Panc1 (cell line): ENCODE measurements around the gene ALPL. TPM values are rescaled to one million over a fixed set of nuclear protein-coding genes. Genes with fewer than 3 reads are reported as not detected.

ENCODE experiments used
- ATAC-seq: fragments of 200-7000 bp; cut with Tn5 transposase; 2 replicates; pipeline ENCODE4 v1.9.1; 2020; ENCODE audit warnings: mild to moderate bottlenecking, moderate library complexity
- BruUV-seq: library from RNA; stranded (reverse); fragments of 400-500 nt; replicated peaks from 2 replicates; lab custom pipeline; 2021; lab: Mats Ljungman, UMichigan
- CTCF ChIA-PET: fragments of 300-600 bp; sonication (Branson Sonifier 250); formaldehyde crosslinking; loops from one replicate; lab custom pipeline; 2022; ENCODE audit warnings: antibody characterized with exemption; lab: Charles Lee
- POLR2A ChIA-PET: fragments of 300-600 bp; sonication (Branson Sonifier 250); formaldehyde crosslinking; loops from one replicate; lab custom pipeline; 2022; ENCODE audit warnings: antibody characterized with exemption; lab: Charles Lee
- DNase-seq: peaks from one replicate; pipeline ENCODE4 v3.0.0-alpha.2; 2010; ENCODE audit warnings: low read depth, low spot score
- H3K27ac ChIP-seq: 2 replicates; pipeline ENCODE4 v1.5.1; 2011; ENCODE audit warnings: mild to moderate bottlenecking, low read length, inconsistent platforms
- H3K27me3 ChIP-seq: fragments of 200-500 bp; sonication (Bioruptor generic); 2 replicates; pipeline ENCODE4 v1.6.0; 2014; ENCODE audit warnings: low read length, inconsistent platforms; ENCODE audit not compliant: control insufficient read depth, insufficient read depth
- H3K36me3 ChIP-seq: fragments of 200-500 bp; sonication (Bioruptor generic); 2 replicates; pipeline ENCODE4 v1.5.1; 2014; ENCODE audit warnings: inconsistent platforms, mild to moderate bottlenecking, low read length, moderate library complexity; ENCODE audit not compliant: control insufficient read depth, insufficient read depth
- H3K4me1 ChIP-seq: 2 replicates; pipeline ENCODE4 v1.5.1; 2011; ENCODE audit warnings: inconsistent platforms, mild to moderate bottlenecking, low read length, moderate library complexity; ENCODE audit not compliant: control insufficient read depth, insufficient read depth
- H3K4me3 ChIP-seq, 2 experiments: 2 replicates each; pipeline ENCODE4 v1.5.1; 2011 to 2012; ENCODE audit warnings: low read depth in 2 of 2, low read length in 2 of 2, mild to moderate bottlenecking in 2 of 2, inconsistent platforms in 1 of 2, moderate library complexity in 1 of 2
- H3K9me3 ChIP-seq: fragments of 200-500 bp; sonication (Bioruptor generic); 2 replicates; pipeline ENCODE4 v1.5.1; 2014; ENCODE audit warnings: low read depth, mild to moderate bottlenecking, inconsistent platforms, low read length, moderate library complexity; ENCODE audit not compliant: control insufficient read depth, insufficient read depth
- CTCF ChIP-seq: fragments of 450-650 bp; IDR thresholded peaks from 2 replicates; pipeline ENCODE4 v1.5.1; 2017; ENCODE audit warnings: mild to moderate bottlenecking
- POLR2AphosphoS5 ChIP-seq: IDR thresholded peaks from 2 replicates; pipeline ENCODE4 v1.6.1; 2012; ENCODE audit warnings: mild to moderate bottlenecking, low read depth, low read length, moderate library complexity
- REST ChIP-seq, 2 experiments: IDR thresholded peaks; 2 replicates each; pipeline ENCODE4 v1.6.1; 2011 to 2012; ENCODE audit warnings: low read depth in 2 of 2, control low read depth in 1 of 2, low read length in 1 of 2, mild to moderate bottlenecking in 1 of 2, moderate library complexity in 1 of 2; ENCODE audit not compliant: insufficient read depth in 1 of 2
- SIN3A ChIP-seq: IDR thresholded peaks from 2 replicates; pipeline ENCODE4 v1.6.1; 2012; ENCODE audit warnings: low read depth, mild to moderate bottlenecking, low read length, moderate library complexity, borderline replicate concordance; ENCODE audit not compliant: insufficient read depth
- TCF7L2 ChIP-seq: IDR thresholded peaks from 2 replicates; pipeline ENCODE4 v1.6.1; 2011; ENCODE audit warnings: mild to moderate bottlenecking, low read depth, low read length, inconsistent platforms
- in situ Hi-C: cut with HindIII; loops from 2 replicates; pipeline ENCODE4 v1.10.0; 2016; ENCODE audit warnings: low sequenced_read_pairs, low pct_unique_long_range_greater_than_20kb
- intact Hi-C: fragments of 100-400 bp; cut with micrococcal nuclease; formaldehyde crosslinking; loops from one replicate; pipeline ENCODE4 v1.10.0; 2022; ENCODE audit not compliant: unreplicated experiment
- total RNA-seq: library from RNA; stranded (reverse); gene quantifications from one replicate; pipeline ENCODE4 v1.2.1, GENCODE V29; 2021; ENCODE audit not compliant: unreplicated experiment

ALPL gene
- total RNA-seq, 1 experiment from 2014 or later = 0.82 TPM

- no peak for DNase-seq
These were observed 85.3 kb downstream of the ALPL start for GRCh38 chr1:21594501-21594900.

More at GRCh38 chr1:21594501-21594900, 85.3 kb downstream of the ALPL start:
- no TSS peak for BruUV-seq
- intact Hi-C loops (loop anchor here (10.0 kb wide), 1 partner anchor 60 kb away; no protein-coding TSS in a partner anchor), in situ Hi-C loops (no loop called here)
- 0 out of 2 replicates have a peak, but pooled peaks have one; percentile 36 for ATAC-seq
- CTCF ChIA-PET = interaction anchor here (0.6 to 1.1 kb wide), 3 partner anchors 340 to 403 kb away, joined by 3 to 5 read pairs (median 4); no protein-coding TSS in a partner anchor
- Histone ChIP-seq H3K27me3 (no peaks in the 10 kb centered on the region), H3K36me3 (no peaks in the 10 kb centered on the region), H3K4me1 (no peaks in the 10 kb centered on the region; the same call in 1 of the 2 replicates), H3K27ac (no peak overlapping the region), H3K9me3 (no peaks in the 10 kb centered on the region), H3K4me3 (no peak overlapping the region)
- TF ChIP-seq CTCF (no peak), SIN3A (no peak), TCF7L2 (no peak), REST (IDR thresholded peaks at IDR 0.05; ENCODE audit: insufficient read depth in 1 of 2, low read depth in 2 of 2, low read length in 1 of 2) (peak; percentile 77 to 84), POLR2AphosphoS5 (no peak)
- POLR2A ChIA-PET = no interaction called here
